GM21381 (cell line): ENCODE data around the gene LST1.
"Not testable (repeated sequence)": the region's sequence is repeated elsewhere in the genome, so short reads cannot be mapped to it uniquely, and the experiment has no call there.

Source experiments
- ATAC-seq: cut with Tn5 transposase; IDR thresholded peaks from one replicate; pipeline ENCODE4 v1.9.1; 2021; ENCODE audit warnings: mild to moderate bottlenecking, moderate library complexity; ENCODE audit not compliant: unreplicated experiment

LST1 gene

DNA sequence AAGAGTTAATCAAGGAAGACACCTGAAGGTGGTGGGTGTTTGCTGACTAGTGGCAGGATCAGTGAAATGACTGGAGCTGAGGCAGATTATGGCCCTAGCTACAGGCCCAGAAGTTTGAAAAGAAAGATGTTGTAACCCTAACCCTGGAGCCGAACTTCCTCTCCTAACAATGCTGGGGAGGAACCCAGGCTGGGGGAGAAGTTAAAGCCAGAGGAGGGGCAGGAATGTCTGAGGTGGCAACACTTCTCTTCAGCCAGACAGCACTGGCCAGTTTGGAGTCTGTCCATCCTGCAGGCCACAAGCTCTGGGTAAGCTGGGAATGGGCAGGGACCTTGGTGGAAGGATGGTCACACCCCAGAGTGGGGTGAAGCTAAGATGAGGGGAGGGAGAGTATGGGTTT is at the start of gene LST1:
LST1 (plus strand) TSS at position 270 of the 400 bp plus-strand sequence. CDS start 1,023 bp downstream, outside the sequence.
- no peak for ATAC-seq

DNA sequence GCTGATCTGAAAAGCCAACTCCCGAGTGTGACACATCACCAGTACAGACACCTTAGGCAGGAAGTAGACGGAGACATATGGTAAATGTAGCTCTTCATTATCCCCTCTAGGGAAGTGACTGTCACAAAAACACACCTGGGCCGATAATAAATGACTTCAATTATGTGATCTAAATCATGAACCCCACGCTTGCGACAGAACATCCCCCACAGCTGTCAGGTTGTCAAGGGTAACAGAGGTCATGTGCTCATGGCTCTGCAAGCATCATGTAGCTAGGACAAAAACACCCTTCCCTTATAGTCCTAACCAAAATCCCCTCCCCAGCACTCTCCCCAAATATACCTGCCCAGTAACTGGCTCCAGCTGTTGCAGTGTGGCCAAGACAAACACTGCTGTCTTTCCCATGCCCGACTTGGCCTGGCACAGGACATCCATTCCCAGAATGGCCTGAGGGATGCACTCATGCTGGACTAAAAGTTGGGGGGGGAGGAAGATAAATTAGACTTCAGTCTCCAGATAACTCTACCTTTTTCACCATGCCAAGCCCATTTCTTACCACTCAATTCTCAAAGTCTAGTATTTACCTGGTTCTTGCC is 47.2 kb upstream of the LST1 start:
- no peak for ATAC-seq

DNA sequence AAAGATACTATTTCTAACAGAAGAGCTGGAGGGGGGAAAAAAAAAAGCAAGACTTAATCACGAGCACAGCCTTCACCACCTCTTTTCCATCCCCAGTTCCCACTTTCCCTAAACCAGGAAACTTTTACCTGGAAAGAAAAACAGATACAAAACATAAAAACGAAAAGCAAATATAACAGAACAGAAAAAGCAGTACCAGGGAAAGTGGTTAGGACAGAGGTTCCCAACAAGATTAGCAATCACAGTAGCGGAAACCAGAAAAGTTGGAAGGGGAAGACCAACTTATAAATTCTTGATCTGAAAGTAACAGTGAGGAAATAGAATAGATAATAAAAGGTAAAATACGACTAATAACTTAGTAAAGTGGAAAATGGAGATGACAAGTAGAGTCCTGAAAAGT is 45.4 kb upstream of the LST1 start:
- ATAC-seq, result no peak

DNA sequence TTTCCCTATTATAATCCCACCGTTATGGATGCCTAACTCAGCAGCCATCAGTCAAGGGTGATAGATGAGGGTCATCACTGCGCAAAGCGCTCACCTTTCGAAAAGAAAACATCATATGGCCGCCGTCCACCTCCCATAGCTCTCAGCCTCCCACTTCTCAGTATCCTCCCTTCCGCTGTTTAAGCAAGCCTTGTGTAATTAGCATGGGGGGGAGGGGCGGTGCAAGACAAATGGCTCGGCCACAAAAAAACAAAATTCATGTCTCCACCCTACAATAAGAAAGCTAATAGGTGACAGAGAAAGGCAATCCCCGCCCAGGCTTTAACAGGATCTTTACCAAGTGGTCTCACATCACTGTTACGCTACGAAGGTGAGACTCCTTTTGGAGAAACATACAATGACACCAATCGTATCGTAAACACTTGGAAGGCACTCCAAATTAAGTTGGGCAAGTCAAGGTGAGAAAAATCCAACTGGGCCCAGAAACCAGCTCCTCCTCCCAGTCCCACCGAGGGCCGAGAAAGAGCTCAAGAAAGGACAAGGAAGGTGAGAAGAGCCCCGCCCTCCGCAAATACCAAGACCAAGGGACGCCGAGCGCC is 44.9 kb upstream of the LST1 start:
- peak; percentile 12 for ATAC-seq

DNA sequence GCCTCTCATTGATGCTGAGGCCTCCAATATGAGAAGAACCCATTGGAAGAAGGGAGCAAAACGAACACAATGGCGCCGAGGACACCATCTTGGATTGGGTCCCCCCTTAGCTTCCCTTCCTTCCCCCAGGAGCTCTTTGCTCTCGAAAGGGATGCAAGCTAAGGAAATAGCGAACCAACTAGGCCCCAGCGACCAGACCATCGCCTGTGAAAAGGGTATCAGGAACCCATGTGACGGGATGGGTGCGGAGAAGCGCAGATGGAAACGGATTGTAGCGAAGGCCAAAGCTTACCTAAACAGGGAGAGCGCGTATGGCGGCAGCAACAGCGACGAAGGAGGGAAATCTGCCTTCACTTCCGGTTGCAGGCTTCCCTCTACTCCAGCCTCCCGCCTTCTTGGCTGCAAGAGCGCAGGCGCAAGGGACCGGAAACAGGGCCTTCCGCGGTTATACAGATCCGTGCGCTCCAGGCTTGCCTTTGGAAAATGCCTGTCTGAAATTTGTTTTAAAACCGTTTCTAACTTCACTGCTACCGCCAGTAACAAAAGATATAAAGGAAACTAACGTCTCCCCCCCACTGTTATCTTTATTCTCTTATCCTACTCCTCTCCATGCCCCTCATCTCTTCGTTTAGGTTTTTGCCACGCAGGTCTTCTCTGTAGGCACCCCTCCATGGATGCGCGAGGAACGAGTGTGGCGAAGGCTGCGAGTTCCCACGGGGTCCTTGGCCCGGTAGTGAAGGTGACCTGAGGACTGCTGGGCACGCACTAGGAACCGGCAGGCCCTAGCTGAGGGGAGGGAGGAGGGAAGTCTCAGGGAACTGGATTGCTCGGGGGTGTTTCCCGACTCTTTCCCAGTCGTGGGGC is 44.2 kb upstream of the LST1 start, which contains the start of gene DDX39B:
DDX39B (minus strand) TSS at position 346 of the 864 bp plus-strand sequence. CDS start 1,471 bp downstream, outside the sequence.
- ATAC-seq, result peak; percentile 56

GRCh38 chr6:31543639-31544038 is 42.4 kb upstream of the LST1 start:
- ATAC-seq, result no peak

GRCh38 chr6:31544676-31545075 is 41.4 kb upstream of the LST1 start:
- no peak for ATAC-seq

DNA sequence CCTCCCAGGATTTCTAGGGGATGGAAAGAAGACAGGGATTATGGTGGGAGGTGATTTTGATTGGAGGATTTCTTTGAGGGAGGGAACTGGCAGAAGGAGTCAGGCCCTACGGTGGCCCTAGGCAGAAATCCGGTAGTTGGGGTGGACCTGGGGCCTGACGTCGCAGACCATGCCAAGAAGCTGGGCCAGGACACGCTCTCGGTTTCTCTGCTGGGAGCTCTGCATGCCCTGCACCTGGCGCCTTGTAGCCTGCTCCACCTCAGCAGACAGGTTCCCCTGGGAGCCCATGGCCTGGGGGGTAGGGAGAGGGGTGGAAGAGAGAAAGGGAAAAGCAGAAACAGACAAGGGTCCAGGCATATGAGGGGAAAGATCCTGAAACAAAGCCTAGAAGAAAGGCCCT is 40.8 kb upstream of the LST1 start:
- ATAC-seq, result no peak

- ATAC-seq, result peak; percentile 43
Measured at GRCh38 chr6:31546339-31546957, 39.6 kb upstream of the LST1 start, which contains the start of gene ATP6V1G2. Gene ATP6V1G2 (minus strand): TSS chr6:31546608. CDS start chr6:31546559, 49 bp downstream.

- peak; percentile 67 for ATAC-seq
Measured at GRCh38 chr6:31546958-31547726, 38.9 kb upstream of the LST1 start, which contains the start of gene NFKBIL1. Gene NFKBIL1 (plus strand): TSS chr6:31547608. CDS start chr6:31547695, 87 bp downstream.

DNA sequence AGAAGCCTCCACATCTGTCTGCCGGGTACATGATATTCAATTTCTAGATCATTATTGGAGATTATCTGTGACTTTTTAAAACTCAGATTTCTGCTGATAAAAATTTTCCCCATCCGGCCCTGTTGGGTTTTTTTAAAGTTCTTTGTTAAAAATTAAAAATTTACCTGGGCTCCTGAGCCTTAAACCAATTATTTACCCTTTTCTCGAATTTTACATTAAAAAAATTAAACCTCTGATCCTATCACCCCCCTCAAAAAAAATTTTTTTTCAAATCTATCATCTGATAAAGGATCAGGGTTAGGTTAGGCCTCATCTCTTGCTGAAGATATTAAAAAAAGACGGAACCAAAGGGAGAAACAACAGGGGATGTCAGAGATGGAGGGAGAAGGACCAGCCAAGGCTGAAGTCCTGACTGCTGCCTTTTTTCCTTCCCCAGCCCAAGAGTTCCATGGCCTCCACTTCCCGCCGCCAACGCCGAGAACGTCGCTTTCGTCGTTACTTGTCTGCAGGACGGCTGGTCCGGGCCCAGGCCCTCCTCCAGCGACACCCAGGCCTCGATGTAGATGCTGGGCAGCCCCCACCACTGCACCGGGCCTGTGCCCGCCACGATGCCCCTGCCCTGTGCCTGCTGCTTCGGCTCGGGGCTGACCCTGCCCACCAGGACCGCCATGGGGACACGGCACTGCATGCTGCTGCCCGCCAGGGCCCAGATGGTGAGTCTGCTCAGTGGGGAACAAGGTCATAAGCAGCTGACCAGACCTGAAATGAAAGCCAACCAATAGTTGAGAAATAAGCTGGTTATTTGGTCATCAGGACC is 38.1 kb upstream of the LST1 start:
- no peak for ATAC-seq

- ATAC-seq, result no peak
Measured at GRCh38 chr6:31548544-31548873, 37.6 kb upstream of the LST1 start.

DNA sequence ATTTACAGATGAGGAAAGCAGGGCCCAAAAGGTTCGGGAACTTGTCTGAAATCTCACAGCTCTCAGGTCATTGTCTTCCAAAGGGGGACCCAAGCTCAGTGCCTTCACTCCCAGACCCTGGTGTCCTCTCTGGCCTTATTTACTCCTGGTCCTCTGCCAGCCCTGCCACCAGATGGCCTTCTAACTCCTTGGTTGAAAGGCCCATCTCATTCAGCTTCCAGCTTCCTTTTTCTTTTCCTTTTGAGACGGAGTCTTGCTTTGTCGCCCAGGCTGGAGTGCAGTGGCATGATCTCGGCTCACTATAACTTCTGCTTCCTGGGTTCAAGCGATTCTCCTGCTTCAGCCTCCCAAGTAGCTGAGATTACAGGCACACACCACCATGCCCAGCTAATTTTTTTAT is 34.7 kb upstream of the LST1 start:
- ATAC-seq, result not testable (repeated sequence)

DNA sequence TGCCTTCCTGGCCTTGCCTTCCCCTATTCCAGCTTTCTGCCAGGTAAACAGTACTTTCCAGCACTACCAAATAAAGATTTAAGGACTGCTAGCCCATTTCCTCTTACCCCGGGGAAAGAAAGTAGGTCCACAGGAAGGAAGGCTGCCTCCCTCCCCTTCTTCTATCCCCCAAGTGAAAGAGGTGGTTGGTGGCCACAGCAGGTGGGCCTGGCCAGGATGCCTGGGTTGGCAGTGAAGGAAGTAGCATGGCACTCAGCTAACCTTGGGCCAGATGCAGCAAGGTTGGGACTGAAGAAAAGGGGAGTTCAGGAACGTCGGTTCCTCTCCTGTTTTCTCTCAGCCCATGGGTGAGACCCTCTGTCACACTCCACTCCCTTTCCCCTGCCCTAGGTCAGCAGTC is 29.8 kb upstream of the LST1 start:
- no peak for ATAC-seq

DNA sequence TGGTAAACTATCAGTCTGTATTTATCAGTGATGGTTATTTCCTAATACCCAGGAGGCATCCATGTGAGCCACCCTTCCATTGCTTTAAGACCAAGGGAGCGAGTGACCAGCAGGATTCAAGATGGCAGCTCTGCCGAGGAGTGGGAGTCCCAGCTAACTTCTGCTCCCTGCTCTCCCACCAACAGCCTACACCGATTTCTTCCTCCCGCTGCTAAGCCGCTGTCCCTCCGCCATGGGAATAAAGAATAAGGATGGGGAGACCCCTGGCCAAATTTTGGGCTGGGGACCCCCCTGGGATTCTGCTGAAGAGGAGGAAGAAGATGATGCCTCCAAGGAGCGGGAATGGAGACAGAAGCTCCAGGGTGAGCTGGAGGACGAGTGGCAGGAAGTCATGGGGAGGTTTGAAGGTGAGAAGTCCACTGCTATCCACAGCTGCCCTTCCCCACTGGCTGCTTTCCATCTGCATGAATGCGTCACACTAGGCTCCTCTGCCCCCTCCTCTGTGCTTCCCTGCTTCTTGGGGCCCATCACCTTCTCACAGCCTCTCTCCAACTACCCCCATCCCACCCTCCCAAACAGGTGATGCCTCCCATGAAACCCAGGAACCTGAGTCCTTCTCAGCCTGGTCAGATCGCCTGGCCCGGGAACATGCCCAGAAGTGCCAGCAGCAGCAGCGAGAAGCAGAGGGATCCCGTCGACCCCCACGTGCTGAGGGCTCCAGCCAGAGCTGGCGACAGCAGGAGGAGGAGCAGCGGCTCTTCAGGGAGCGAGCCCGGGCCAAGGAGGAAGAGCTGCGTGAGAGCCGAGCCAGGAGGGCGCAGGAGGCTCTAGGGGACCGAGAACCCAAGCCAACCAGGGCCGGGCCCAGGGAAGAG is 28.4 kb upstream of the LST1 start:
- ATAC-seq, result no peak

DNA sequence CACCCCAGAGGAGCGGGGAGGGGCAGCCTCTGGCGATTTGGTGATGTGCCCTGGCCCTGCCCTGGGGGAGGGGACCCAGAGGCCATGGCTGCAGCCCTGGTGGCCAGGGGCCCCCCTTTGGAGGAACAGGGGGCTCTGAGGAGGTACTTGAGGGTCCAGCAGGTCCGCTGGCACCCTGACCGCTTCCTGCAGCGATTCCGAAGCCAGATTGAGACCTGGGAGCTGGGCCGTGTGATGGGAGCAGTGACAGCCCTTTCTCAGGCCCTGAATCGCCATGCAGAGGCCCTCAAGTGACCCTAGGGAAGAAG is 27.8 kb upstream of the LST1 start:
- no peak for ATAC-seq

DNA sequence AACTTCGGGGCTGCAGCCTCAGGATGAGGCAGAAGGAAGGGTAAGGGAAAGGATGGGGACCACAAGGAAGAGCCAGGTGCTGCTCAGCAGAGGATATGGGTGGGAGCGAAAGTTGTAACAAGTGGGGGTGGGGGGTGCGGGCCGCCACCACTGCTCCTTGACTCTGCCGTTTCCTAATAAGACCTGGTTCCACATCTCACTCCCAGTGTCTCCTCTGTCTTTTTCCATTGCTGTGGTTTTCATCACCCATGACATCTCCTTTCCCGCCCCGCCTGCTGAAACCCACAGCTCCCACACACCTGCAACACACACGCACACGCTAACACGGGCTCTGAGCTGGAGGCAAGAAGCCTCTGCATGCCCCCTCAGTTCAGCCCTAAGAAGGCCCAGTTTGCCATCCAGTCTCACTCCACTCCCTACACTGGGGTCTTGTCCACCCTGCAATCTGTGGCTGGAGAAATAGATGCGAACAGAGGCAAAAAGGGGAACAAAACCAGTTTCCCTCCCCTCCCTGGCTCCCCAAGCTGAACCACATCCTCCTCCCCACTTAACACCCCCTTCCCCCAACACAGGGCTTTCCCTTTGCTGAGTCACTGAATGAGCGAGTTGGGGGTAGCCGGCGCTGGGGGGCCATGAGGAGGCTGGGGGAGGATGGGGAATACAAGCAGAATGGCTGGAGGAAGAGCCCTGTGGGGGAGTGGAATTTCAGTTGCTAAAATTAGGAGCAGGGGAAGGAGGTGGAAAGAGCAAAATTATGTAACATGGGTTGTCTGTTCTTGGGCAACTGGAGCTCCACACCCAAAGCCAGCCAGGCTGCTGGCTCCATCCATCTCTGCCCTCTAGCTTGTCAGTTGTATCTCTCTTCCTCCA is 27.2 kb upstream of the LST1 start:
- no peak for ATAC-seq

GRCh38 chr6:31559606-31559957 is 26.5 kb upstream of the LST1 start:
- no peak for ATAC-seq
